ENCODE measurements around the gene GABRG2. TPM values are rescaled to one million over a fixed set of nuclear protein-coding genes. Genes with fewer than 3 reads are reported as not detected.

The GABRG2 gene
- total and polyA plus RNA-seq, 12 donors = not detected

- Histone ChIP-seq H3K9me3 (no peaks in the 10 kb centered on the region), H3K27ac (no peak overlapping the region), H3K36me3 (no peaks in the 10 kb centered on the region), H3K4me1 (no peaks in the 10 kb centered on the region), H3K4me3 (no peak overlapping the region), H3K27me3 (peaks cover 0 to 13% (median 0%) of the 10 kb centered on the region in 7 donors)
- TF ChIP-seq CTCF (IDR thresholded peaks at IDR 0.05) = no peak
- 78 to 85% methylated on average over 1 of the region's 1 CpG for WGBS, 2 donors
- no peak for ATAC-seq
- no peak for DNase-seq
- intact Hi-C loops (cut with DNase I) = no loop called here
Measured at GRCh38 chr5:162202285-162202880, 134.8 kb downstream of the GABRG2 start.

Other genes with a start within 250 kb of the GABRG2 start
- gene GABRA1, start 219.7 kb upstream of the GABRG2 start, total RNA-seq = not detected
- gene GABRA1, start 219.7 kb upstream of the GABRG2 start, polyA plus RNA-seq = not detected